Prostate gland (tissue), 2 donors: ENCODE measurements around the gene DHRS7. TPM values are rescaled to one million over a fixed set of nuclear protein-coding genes. Genes with fewer than 3 reads are reported as not detected.
A peak's percentile ranks its signal among the peaks of the same experiment; 100 is the strongest.

ENCODE experiments used
- DNase-seq: peaks from one replicate; pipeline ENCODE4 v3.0.0-alpha.2; 2019; ENCODE audit warnings: low spot score
- H3K27ac ChIP-seq, 2 donors: fragments of 200-600 bp; sonication (generic); 2 replicates each; pipeline ENCODE4 v1.5.1; 2017 to 2019
- H3K27me3 ChIP-seq: fragments of 200-600 bp; sonication (generic); replicated peaks from 2 replicates; pipeline ENCODE4 v1.5.1; 2019; ENCODE audit not compliant: insufficient read depth
- H3K36me3 ChIP-seq, 2 donors: fragments of 200-600 bp; sonication (generic); 1 replicate in 1 of 2; 2 replicates in 1 of 2; pipeline versions ENCODE4 v1.5.1 to v1.8.1; 2017 to 2019
- H3K4me1 ChIP-seq: fragments of 200-600 bp; sonication (generic); replicated peaks from 2 replicates; pipeline ENCODE4 v1.5.1; 2019
- H3K4me3 ChIP-seq, 2 donors: fragments of 200-600 bp; sonication (generic); 2 replicates each; pipeline ENCODE4 v1.5.1; 2017 to 2019
- H3K9me3 ChIP-seq: fragments of 200-600 bp; sonication (generic); 2 replicates; pipeline ENCODE4 v1.5.1; 2017
- CTCF ChIP-seq, 4 experiments: fragments of 200-600 bp in 2 of 4; fragments of 450-650 bp in 2 of 4; sonication (generic) in 2 of 4; IDR thresholded peaks; 1 replicate in 3 of 4; 2 replicates in 1 of 4; pipeline ENCODE4 v1.5.1; 2016 to 2019; ENCODE audit warnings: antibody characterized with exemption in 4 of 4, mild to moderate bottlenecking in 2 of 4, moderate library complexity in 2 of 4
- POLR2A ChIP-seq: fragments of 450-650 bp; IDR thresholded peaks from one replicate; pipeline ENCODE4 v1.6.1; 2016; ENCODE audit warnings: antibody characterized with exemption, mild to moderate bottlenecking
- POLR2AphosphoS5 ChIP-seq: sonication (generic); formaldehyde crosslinking; IDR thresholded peaks from one replicate; pipeline ENCODE4 v1.6.1; 2017; ENCODE audit warnings: antibody characterized with exemption
- WGBS: methylation state at CpG from one replicate; pipeline ENCODE4 v1.1.5; 2018; 5-methylcytosine and 5-hydroxymethylcytosine counted together
- intact Hi-C: fragments of 100-400 bp; cut with DNase I; formaldehyde crosslinking; loops from one replicate; pipeline ENCODE4 v1.14.2; 2022
- total RNA-seq, 2 donors: library from RNA; depleted of rRNA; stranded (reverse); fragments of >200 nt; gene quantifications; one replicate each; pipeline ENCODE4 v1.1.0, GENCODE V29; 2016

Gene DHRS7
- total RNA-seq, 2 donors from 2014 or later, result 182 to 2,241 TPM

GRCh38 chr14:60174352-60175254 is 9.4 kb upstream of the DHRS7 start:
- TF ChIP-seq POLR2AphosphoS5 (no peak), CTCF (IDR thresholded peaks at IDR 0.05) (no peak), POLR2A (no peak)
- intact Hi-C loops, result no loop called here
- Histone ChIP-seq H3K36me3 (no peaks in the 10 kb centered on the region), H3K27me3 (no peaks in the 10 kb centered on the region), H3K4me1 (no peaks in the 10 kb centered on the region), H3K4me3 (no peak overlapping the region), H3K9me3 (no peaks in the 10 kb centered on the region), H3K27ac (no peak overlapping the region)
- no peak for DNase-seq
- 76% methylated on average over 11 of the region's 11 CpGs for WGBS

GRCh38 chr14:60171690-60172089 is 6.5 kb upstream of the DHRS7 start:
- H3K4me3 ChIP-seq, result no peak overlapping the region
- TF ChIP-seq CTCF (IDR thresholded peaks at IDR 0.05), result no peak
- TF ChIP-seq POLR2AphosphoS5, result no peak
- no peak for TF ChIP-seq POLR2A
- 96% methylated on average over 2 of the region's 2 CpGs for WGBS
- H3K36me3 ChIP-seq, result no peaks in the 10 kb centered on the region
- intact Hi-C loops, result no loop called here
- no peaks in the 10 kb centered on the region for H3K4me1 ChIP-seq
- DNase-seq, result no peak
- H3K27me3 ChIP-seq, result no peaks in the 10 kb centered on the region
- no peak overlapping the region for H3K27ac ChIP-seq
- H3K9me3 ChIP-seq, result no peaks in the 10 kb centered on the region

- Histone ChIP-seq H3K4me3 (no peak overlapping the region), H3K36me3 (no peaks in the 10 kb centered on the region), H3K4me1 (no peaks in the 10 kb centered on the region), H3K27me3 (no peaks in the 10 kb centered on the region), H3K27ac (no peak overlapping the region), H3K9me3 (no peaks in the 10 kb centered on the region)
- WGBS, result 93% methylated on average over 4 of the region's 4 CpGs
- DNase-seq, result no peak
- intact Hi-C loops, result no loop called here
- no peak for TF ChIP-seq POLR2A
- no peak for TF ChIP-seq CTCF (IDR thresholded peaks at IDR 0.05)
- TF ChIP-seq POLR2AphosphoS5, result no peak
Measured at GRCh38 chr14:60170948-60171347, 5.8 kb upstream of the DHRS7 start.

GRCh38 chr14:60169722-60170121 is 4.5 kb upstream of the DHRS7 start:
- Histone ChIP-seq H3K27me3 (no peaks in the 10 kb centered on the region), H3K4me1 (no peaks in the 10 kb centered on the region), H3K27ac (no peak overlapping the region), H3K9me3 (no peaks in the 10 kb centered on the region), H3K4me3 (no peak overlapping the region), H3K36me3 (no peaks in the 10 kb centered on the region)
- TF ChIP-seq POLR2A (no peak), CTCF (IDR thresholded peaks at IDR 0.05) (no peak), POLR2AphosphoS5 (no peak)
- intact Hi-C loops, result no loop called here
- no peak for DNase-seq
- 98% methylated on average over 3 of the region's 3 CpGs for WGBS

GRCh38 chr14:60166142-60166541 is 944 bp upstream of the DHRS7 start:
- Histone ChIP-seq H3K4me1 (no peaks in the 10 kb centered on the region), H3K9me3 (no peaks in the 10 kb centered on the region), H3K27ac (peak overlapping the region; percentile 95 to 97), H3K27me3 (no peaks in the 10 kb centered on the region), H3K4me3 (no peak overlapping the region), H3K36me3 (no peaks in the 10 kb centered on the region)
- TF ChIP-seq POLR2A (no peak), CTCF (IDR thresholded peaks at IDR 0.05) (no peak), POLR2AphosphoS5 (peak; percentile 42)
- intact Hi-C loops, result no loop called here
- 50% methylated on average over 3 of the region's 3 CpGs for WGBS
- DNase-seq, result no peak
